ENCODE data around the gene LTBP2. TPM values are rescaled to one million over a fixed set of nuclear protein-coding genes. Genes with fewer than 3 reads are reported as not detected.

LTBP2 gene
- total and polyA plus RNA-seq, 2 of the 13 experiments (the other 11 are each of a cell fraction or from before 2014, with no cell fraction given): 0.20 to 0.41 TPM

DNA sequence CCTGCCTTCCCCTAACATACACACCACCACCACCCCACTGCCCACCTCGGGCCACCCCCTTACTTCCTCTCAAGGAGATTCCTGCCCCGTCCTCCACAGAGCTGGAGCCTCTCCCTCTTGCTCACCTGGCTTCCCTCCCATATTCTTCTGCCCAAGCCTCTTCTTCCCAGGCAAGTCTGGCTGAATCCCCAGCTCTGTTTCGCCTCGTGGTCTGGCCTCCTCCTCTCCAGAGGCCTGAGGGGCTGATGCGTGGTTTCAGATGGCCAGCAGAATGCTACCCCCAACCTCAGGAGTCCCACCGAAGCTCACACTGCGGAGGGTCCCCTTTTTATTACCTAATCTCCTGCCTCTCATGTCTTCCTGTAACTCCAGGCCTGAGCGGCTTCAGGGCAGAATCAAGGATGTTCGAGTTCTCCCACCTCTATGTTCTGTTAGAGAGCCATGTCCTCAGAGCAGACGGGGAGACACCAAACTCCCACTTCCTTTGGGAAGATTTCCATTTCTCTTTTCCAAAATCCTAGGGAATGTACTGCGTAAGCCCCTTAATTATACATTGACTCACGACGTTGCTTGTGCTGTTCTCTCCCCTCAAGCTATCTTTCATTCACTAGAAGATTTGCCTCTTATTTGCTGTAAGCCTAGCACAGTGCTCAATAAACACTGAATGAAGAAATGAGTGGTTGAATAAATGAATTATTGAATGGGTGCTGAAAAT, 33.9 kb upstream of the LTBP2 start:
- Histone ChIP-seq H3K79me2 (ENCODE audit: insufficient read depth, low read length) (no peaks in the 10 kb centered on the region), H3K27me3 (ENCODE audit: control insufficient read depth in 1 of 2, insufficient read depth in 2 of 2, low read length in 2 of 2) (no peaks in the 10 kb centered on the region; a peak in 2 of 5 replicates), H2AFZ (ENCODE audit: low read length) (no peak overlapping the region), H3K4me2 (ENCODE audit: low read depth, low read length) (no peak overlapping the region), H3K4me3 (replicated peaks in 1 of 3; ENCODE audit: insufficient read depth in 1 of 3, low read depth in 2 of 3, low read length in 3 of 3) (no peak overlapping the region), H3K4me1 (ENCODE audit: insufficient read depth, low read length) (no peaks in the 10 kb centered on the region), H4K20me1 (ENCODE audit: insufficient read depth, low read length) (no peaks in the 10 kb centered on the region), H3K9ac (ENCODE audit: insufficient read depth, low read depth, low read length) (no peak overlapping the region), H3K36me3 (replicated peaks in 1 of 2; ENCODE audit: control insufficient read depth in 1 of 2, insufficient read depth in 2 of 2, low read length in 2 of 2) (no peaks in the 10 kb centered on the region), H3K9me3 (ENCODE audit: low read length) (no peaks in the 10 kb centered on the region), H3K27ac (ENCODE audit: extremely low read length, insufficient read depth, low read length) (no peak overlapping the region)
- in situ Hi-C loops (cut with HindIII; ENCODE audit: extremely low pct_ligation_motif_present, low pct_unique_long_range_greater_than_20kb) (no loop called here), intact Hi-C loops (cut with micrococcal nuclease; ENCODE audit: unreplicated experiment) (no loop called here)
- 40% methylated on average over 13 of the region's 13 CpGs for WGBS (ENCODE audit: low lambda C conversion rate)
- POLR2A ChIA-PET: interaction anchor here (0.7 kb wide), 1 partner anchor 117 kb away, joined by 3 read pairs; the partner anchor contains the start of gene YLPM1
- no TSS peak for BruUV-seq (replicated peaks)
- no peak for DNase-seq (ENCODE audit: low spot score)
- FAIRE-seq: no peak
- no peak for ATAC-seq
- TF ChIP-seq JARID2 (CRISPR knock-in tag; IDR thresholded peaks at IDR 0.05; ENCODE audit: insufficient replicate concordance) (no peak), ZNF3 (CRISPR knock-in tag; IDR thresholded peaks at IDR 0.05) (no peak), ZNF747 (CRISPR knock-in tag; IDR thresholded peaks at IDR 0.05; ENCODE audit: borderline replicate concordance) (no peak), FOXM1 (CRISPR knock-in tag; IDR thresholded peaks at IDR 0.05) (no peak), ZNF367 (CRISPR knock-in tag; IDR thresholded peaks at IDR 0.05; ENCODE audit: borderline replicate concordance) (no peak), HCFC1 (IDR thresholded peaks at IDR 0.05; ENCODE audit: low read depth, low read length) (no peak), ZNF451 (CRISPR knock-in tag; IDR thresholded peaks at IDR 0.05) (no peak), ZNF354B (CRISPR knock-in tag; IDR thresholded peaks at IDR 0.05) (no peak)
- TF ChIP-seq, protein P1, sequence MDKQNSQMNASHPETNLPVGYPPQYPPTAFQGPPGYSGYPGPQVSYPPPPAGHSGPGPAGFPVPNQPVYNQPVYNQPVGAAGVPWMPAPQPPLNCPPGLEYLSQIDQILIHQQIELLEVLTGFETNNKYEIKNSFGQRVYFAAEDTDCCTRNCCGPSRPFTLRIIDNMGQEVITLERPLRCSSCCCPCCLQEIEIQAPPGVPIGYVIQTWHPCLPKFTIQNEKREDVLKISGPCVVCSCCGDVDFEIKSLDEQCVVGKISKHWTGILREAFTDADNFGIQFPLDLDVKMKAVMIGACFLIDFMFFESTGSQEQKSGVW (CRISPR knock-in tag; IDR thresholded peaks at IDR 0.05; ENCODE audit: borderline replicate concordance): no peak
- CTCF ChIA-PET (ENCODE audit: low intra/inter-chr PET ratio, low total read pairs): no interaction called here

Measured in HepG2 (cell line).